ENCODE results near the gene TBC1D4. TPM values are rescaled to one million over a fixed set of nuclear protein-coding genes. Genes with fewer than 3 reads are reported as not detected.

TBC1D4 gene
- total RNA-seq, 4 donors from 2014 or later, result 14.9 to 20.8 (median 16.6) TPM

DNA sequence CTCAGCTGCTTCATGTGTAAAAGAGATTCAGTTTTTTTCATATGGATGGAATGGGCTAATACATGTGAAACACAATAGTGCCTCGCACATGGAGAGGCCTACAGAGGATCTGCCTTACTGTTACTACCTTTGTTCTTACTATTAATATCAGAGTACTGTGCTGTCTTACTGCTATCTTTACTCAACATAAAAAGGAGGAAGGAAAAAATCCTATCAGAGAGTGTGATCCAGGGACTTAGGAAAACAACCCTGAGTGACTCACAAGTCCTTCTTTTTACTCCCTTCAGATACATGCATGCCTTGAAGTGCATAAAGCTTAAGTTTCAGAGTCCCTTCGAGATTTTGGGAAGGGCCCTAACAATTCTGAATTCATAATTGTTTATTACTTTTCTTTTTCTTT, 136.8 kb downstream of the TBC1D4 start:
- no peaks in the 10 kb centered on the region for H3K9me3 ChIP-seq
- WGBS, 2 donors, result 67 to 82% methylated on average over 2 of the region's 2 CpGs
- no peaks in the 10 kb centered on the region for H3K27me3 ChIP-seq
- H3K4me3 ChIP-seq, result no peak overlapping the region
- no peak for DNase-seq
- TF ChIP-seq, protein P1, sequence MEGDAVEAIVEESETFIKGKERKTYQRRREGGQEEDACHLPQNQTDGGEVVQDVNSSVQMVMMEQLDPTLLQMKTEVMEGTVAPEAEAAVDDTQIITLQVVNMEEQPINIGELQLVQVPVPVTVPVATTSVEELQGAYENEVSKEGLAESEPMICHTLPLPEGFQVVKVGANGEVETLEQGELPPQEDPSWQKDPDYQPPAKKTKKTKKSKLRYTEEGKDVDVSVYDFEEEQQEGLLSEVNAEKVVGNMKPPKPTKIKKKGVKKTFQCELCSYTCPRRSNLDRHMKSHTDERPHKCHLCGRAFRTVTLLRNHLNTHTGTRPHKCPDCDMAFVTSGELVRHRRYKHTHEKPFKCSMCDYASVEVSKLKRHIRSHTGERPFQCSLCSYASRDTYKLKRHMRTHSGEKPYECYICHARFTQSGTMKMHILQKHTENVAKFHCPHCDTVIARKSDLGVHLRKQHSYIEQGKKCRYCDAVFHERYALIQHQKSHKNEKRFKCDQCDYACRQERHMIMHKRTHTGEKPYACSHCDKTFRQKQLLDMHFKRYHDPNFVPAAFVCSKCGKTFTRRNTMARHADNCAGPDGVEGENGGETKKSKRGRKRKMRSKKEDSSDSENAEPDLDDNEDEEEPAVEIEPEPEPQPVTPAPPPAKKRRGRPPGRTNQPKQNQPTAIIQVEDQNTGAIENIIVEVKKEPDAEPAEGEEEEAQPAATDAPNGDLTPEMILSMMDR (IDR thresholded peaks at IDR 0.05), result no peak
- TF ChIP-seq POLR2A (IDR thresholded peaks at IDR 0.05), result no peak
- H3K4me1 ChIP-seq, result no peaks in the 10 kb centered on the region
- peaks cover 0 to 57% (median 0%) of the 10 kb centered on the region in 3 donors for H3K36me3 ChIP-seq
- no peak overlapping the region for H3K27ac ChIP-seq
- intact Hi-C loops (cut with DNase I), result no loop called here

DNA sequence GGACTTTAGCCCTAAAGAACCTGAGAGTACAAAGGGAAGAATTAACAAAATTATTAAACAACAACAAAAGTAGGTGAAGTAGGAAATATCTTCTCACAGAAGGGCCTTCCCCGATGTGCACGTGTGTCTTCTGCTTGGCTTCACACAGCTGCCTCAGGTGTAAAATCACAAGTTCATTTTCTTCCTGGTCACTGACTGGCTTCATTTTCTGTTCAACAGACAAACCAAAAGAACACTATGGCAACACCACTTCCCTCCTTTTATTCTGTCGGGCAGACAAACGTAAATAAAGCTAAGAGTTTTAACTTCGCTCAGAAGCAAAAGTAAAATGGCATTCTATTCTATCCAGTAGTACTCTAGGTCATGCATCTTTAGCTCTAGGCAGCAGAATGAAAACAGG, 140.9 kb downstream of the TBC1D4 start:
- no peak for DNase-seq
- TF ChIP-seq, protein P1 (IDR thresholded peaks at IDR 0.05), result no peak
- TF ChIP-seq POLR2A (IDR thresholded peaks at IDR 0.05), result no peak
- Histone ChIP-seq H3K4me1 (no peaks in the 10 kb centered on the region), H3K27ac (no peak overlapping the region), H3K27me3 (no peaks in the 10 kb centered on the region), H3K4me3 (no peak overlapping the region), H3K9me3 (no peaks in the 10 kb centered on the region), H3K36me3 (peaks cover 0 to 59% (median 4%) of the 10 kb centered on the region in 3 donors)
- intact Hi-C loops (cut with DNase I), result no loop called here
- WGBS, 2 donors, result 81 to 84% methylated on average over 5 of the region's 5 CpGs

DNA sequence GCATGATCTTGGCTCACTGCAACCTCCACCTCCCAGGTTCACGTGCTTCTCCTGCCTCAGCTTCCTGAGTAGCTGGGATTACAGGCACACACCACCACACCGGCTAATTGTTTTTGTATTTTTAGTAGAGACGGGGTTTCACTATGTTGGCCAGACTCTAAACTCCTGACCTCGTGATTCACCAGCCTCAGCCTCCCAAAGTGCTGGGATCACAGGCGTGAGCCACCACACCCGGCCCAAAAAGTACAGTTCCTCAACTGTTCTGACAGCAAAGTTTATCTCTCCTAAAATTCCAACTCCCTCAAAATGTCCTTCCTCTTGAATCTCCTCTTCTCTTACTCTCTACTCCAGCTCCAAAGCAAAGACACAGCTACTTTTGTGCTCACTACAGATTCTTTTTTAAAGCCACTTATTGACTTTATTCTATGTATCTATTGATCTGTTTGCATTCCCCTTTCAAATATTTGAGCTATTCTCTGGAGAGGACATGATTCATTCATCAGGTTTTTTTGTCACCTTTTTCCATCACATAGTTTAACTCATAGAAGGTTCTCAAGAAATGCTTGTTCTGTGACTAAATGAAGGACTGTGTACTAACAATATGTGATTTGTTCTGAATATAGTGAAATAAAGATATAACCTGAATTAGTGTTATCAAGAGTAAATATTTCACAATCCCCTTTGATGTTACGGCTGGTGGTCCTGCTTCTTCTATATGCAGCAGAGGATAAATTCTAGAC, 142.2 kb downstream of the TBC1D4 start:
- Histone ChIP-seq H3K4me1 (no peaks in the 10 kb centered on the region), H3K36me3 (peaks cover 0 to 72% (median 5%) of the 10 kb centered on the region in 3 donors), H3K4me3 (no peak overlapping the region), H3K27ac (no peak overlapping the region), H3K9me3 (no peaks in the 10 kb centered on the region), H3K27me3 (no peaks in the 10 kb centered on the region)
- 92 to 95% methylated on average over 7 of the region's 7 CpGs for WGBS, 2 donors
- no peak for DNase-seq
- TF ChIP-seq POLR2A (IDR thresholded peaks at IDR 0.05), result no peak
- TF ChIP-seq, protein P1 (IDR thresholded peaks at IDR 0.05), result no peak
- intact Hi-C loops (cut with DNase I), result no loop called here

DNA sequence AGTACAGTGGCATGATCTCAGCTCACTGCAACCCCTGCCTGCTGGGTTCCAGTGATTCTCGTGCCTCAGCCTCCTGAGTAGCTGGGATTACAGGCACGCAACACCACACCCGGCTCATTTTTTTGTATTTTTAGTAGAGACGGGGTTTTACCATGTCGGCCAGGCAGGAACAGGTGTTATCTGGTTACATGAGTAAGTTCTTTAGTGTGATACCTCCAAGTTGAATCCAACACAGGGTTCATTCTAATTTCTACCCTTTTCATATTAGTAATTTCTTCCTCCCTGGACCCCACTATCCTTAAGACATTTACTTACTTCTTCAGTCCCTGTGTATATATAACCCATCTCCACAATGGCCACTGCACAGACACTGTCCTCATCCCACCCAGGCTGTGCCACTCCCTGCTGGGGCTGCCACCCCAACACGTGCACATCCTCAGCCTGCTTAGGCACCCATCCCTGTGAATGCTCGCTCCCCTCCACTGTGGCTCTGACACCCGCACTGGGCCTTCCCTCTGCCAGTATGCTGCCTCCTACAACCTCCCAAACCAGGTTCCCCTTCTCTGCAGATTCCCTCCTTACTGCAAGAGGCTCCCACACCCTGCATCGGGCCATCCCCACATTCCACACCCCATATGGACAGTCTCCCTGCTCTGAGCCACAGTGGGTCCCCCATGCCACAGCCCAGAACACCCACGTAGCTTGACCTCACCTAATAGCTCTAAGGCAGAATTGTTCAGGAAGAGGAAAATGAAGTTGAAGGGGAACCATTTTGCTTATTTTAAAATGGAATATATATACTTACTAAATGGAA, 147.1 kb downstream of the TBC1D4 start:
- Histone ChIP-seq H3K4me3 (no peak overlapping the region), H3K27me3 (no peaks in the 10 kb centered on the region), H3K27ac (no peak overlapping the region), H3K9me3 (no peaks in the 10 kb centered on the region), H3K36me3 (peaks cover 0 to 56% (median 5%) of the 10 kb centered on the region in 3 donors), H3K4me1 (peaks cover 0 to 7% (median 0%) of the 10 kb centered on the region in 3 donors)
- no peak for DNase-seq
- WGBS, 2 donors, result 76 to 86% methylated on average over 10 of the region's 10 CpGs
- intact Hi-C loops (cut with DNase I), result no loop called here
- TF ChIP-seq, protein P1 (IDR thresholded peaks at IDR 0.05), result no peak
- TF ChIP-seq POLR2A (IDR thresholded peaks at IDR 0.05), result no peak

DNA sequence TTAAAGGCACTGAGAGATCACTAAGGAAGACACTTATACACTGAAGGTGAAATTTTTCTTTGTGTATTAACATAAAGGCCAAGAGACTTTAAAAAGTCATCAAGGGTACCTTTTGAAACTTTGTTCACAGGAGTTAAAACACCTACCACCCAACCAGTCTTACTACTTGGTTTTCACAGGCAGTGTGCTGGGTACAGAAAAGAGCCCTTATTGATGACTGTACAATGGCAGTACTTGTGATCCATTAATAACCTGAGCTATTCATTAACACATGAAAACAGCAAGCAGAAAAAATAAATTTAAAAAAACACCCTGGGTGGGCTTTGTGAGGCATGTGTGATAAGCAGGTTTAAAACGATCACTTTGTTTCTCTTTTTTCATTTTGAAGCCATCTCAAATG, 148.9 kb downstream of the TBC1D4 start:
- peaks cover 0 to 14% (median 0%) of the 10 kb centered on the region in 3 donors for H3K4me1 ChIP-seq
- H3K27ac ChIP-seq, result no peak overlapping the region
- no peak overlapping the region for H3K4me3 ChIP-seq
- no peak for TF ChIP-seq POLR2A (IDR thresholded peaks at IDR 0.05)
- TF ChIP-seq, protein P1 (IDR thresholded peaks at IDR 0.05), result no peak
- WGBS, 2 donors, result 84 to 92% methylated on average over 1 of the region's 1 CpG
- intact Hi-C loops (cut with DNase I), result no loop called here
- H3K36me3 ChIP-seq, result peaks cover 0 to 42% (median 5%) of the 10 kb centered on the region in 3 donors
- H3K27me3 ChIP-seq, result no peaks in the 10 kb centered on the region
- DNase-seq, result no peak
- no peaks in the 10 kb centered on the region for H3K9me3 ChIP-seq

All from esophagus squamous epithelium (tissue), 5 donors.